WTC11 (cell line): Measurements from ENCODE around the gene VEPH1. TPM values are rescaled to one million over a fixed set of nuclear protein-coding genes. Genes with fewer than 3 reads are reported as not detected.

Source experiments
- ATAC-seq: fragments of 200-7000 bp; cut with Tn5 transposase; 2 replicates; pipeline ENCODE4 v1.10.0; 2021; ENCODE audit warnings: mild to moderate bottlenecking, moderate library complexity
- CTCF ChIA-PET: fragments of 300-600 bp; sonication (Branson Sonifier 250); formaldehyde crosslinking; loops from one replicate; lab custom pipeline; 2021; ENCODE audit warnings: antibody characterized with exemption; lab: Charles Lee
- POLR2A ChIA-PET: fragments of 350-600 bp; sonication (Branson Sonifier 250); formaldehyde crosslinking; loops from one replicate; lab custom pipeline; 2021; ENCODE audit warnings: antibody characterized with exemption; lab: Charles Lee
- DNase-seq: peaks from one replicate; pipeline ENCODE4 v3.0.0; 2021; ENCODE audit warnings: low spot score
- H3K27ac Mint-ChIP-seq: 2 replicates; pipeline ENCODE4 v1.8.0; 2021; ENCODE audit warnings: mixed read lengths
- H3K27me3 Mint-ChIP-seq: 2 replicates; pipeline ENCODE4 v1.8.0; 2021; ENCODE audit warnings: low read depth, mild to moderate bottlenecking, moderate library complexity, mixed read lengths
- H3K36me3 Mint-ChIP-seq: 2 replicates; pipeline ENCODE4 v1.8.0; 2021; ENCODE audit warnings: mixed read lengths
- H3K4me1 Mint-ChIP-seq: 2 replicates; pipeline ENCODE4 v1.8.0; 2022; ENCODE audit warnings: mixed read lengths
- H3K4me3 Mint-ChIP-seq: 2 replicates; pipeline ENCODE4 v1.8.0; 2021; ENCODE audit warnings: mild to moderate bottlenecking, moderate library complexity, mixed read lengths
- H3K9me3 Mint-ChIP-seq: 2 replicates; pipeline ENCODE4 v1.8.0; 2021; ENCODE audit warnings: mixed read lengths
- GTF2I ChIP-seq: fragments of 250-450 bp; sonication (Bioruptor Pico); conservative IDR thresholded peaks from 2 replicates; pipeline ENCODE4 v1.4.0; 2021; ENCODE audit warnings: mild to moderate bottlenecking
- JAZF1 ChIP-seq: fragments of 250-450 bp; sonication (Bioruptor Pico); IDR thresholded peaks from 2 replicates; pipeline ENCODE4 v1.9.0; 2021; ENCODE audit warnings: moderate library complexity, mild to moderate bottlenecking, inconsistent platforms
- MXD4 ChIP-seq: fragments of 250-450 bp; sonication (Bioruptor Pico); IDR thresholded peaks from 2 replicates; pipeline ENCODE4 v1.8.0; 2021; ENCODE audit warnings: mild to moderate bottlenecking, moderate library complexity, borderline replicate concordance
- NFATC4 ChIP-seq: fragments of 250-450 bp; sonication (Bioruptor Pico); IDR thresholded peaks from 2 replicates; pipeline ENCODE4 v1.9.0; 2021; ENCODE audit warnings: mild to moderate bottlenecking
- TEAD4 ChIP-seq: sonication (generic); formaldehyde crosslinking; IDR thresholded peaks from 2 replicates; pipeline ENCODE4 v1.8.0; 2022; ENCODE audit warnings: mild to moderate bottlenecking, missing genetic modification reagents
- ZNF138 ChIP-seq: sonication (generic); formaldehyde crosslinking; conservative IDR thresholded peaks from 2 replicates; pipeline ENCODE4 v1.8.1; 2022; ENCODE audit warnings: mild to moderate bottlenecking, moderate library complexity, missing genetic modification reagents
- total RNA-seq: library from RNA; stranded (reverse); gene quantifications from 3 replicates; pipeline ENCODE4 v1.2.3, GENCODE V29; 2021
- TF ChIP-seq, protein P1 (sequence below): sonication (generic); formaldehyde crosslinking; IDR thresholded peaks from 2 replicates; pipeline ENCODE4 v1.8.1; 2023; ENCODE audit warnings: mild to moderate bottlenecking, missing genetic modification reagents
- TF ChIP-seq, protein P2 (sequence below): sonication (generic); formaldehyde crosslinking; conservative IDR thresholded peaks from 2 replicates; pipeline ENCODE4 v1.8.1; 2023; ENCODE audit warnings: mild to moderate bottlenecking, low read depth, missing genetic modification reagents, moderate library complexity
- TF ChIP-seq, protein P3 (sequence below): sonication (generic); formaldehyde crosslinking; IDR thresholded peaks from 2 replicates; pipeline ENCODE4 v1.8.0; 2022; ENCODE audit warnings: mild to moderate bottlenecking, missing genetic modification reagents
- TF ChIP-seq, protein P4 (sequence below): fragments of 250-450 bp; sonication (Bioruptor Pico); IDR thresholded peaks from 2 replicates; pipeline ENCODE4 v1.9.0; 2021; ENCODE audit warnings: mild to moderate bottlenecking
- TF ChIP-seq, protein P5 (sequence below): fragments of 250-450 bp; sonication (Bioruptor Pico); IDR thresholded peaks from 2 replicates; pipeline ENCODE4 v2.1.2; 2022; ENCODE audit warnings: mild to moderate bottlenecking, moderate library complexity
- TF ChIP-seq, protein P6 (sequence below): sonication (generic); formaldehyde crosslinking; IDR thresholded peaks from 2 replicates; pipeline ENCODE4 v1.8.1; 2023; ENCODE audit warnings: mild to moderate bottlenecking, missing genetic modification reagents, moderate library complexity
- TF ChIP-seq, protein P7 (sequence below): sonication (generic); formaldehyde crosslinking; IDR thresholded peaks from 2 replicates; pipeline ENCODE4 v1.8.1; 2022; ENCODE audit warnings: low read depth, mild to moderate bottlenecking, moderate library complexity, missing genetic modification reagents, borderline replicate concordance

The VEPH1 gene
- total RNA-seq, 1 experiment from 2014 or later, result 10.8 TPM

DNA sequence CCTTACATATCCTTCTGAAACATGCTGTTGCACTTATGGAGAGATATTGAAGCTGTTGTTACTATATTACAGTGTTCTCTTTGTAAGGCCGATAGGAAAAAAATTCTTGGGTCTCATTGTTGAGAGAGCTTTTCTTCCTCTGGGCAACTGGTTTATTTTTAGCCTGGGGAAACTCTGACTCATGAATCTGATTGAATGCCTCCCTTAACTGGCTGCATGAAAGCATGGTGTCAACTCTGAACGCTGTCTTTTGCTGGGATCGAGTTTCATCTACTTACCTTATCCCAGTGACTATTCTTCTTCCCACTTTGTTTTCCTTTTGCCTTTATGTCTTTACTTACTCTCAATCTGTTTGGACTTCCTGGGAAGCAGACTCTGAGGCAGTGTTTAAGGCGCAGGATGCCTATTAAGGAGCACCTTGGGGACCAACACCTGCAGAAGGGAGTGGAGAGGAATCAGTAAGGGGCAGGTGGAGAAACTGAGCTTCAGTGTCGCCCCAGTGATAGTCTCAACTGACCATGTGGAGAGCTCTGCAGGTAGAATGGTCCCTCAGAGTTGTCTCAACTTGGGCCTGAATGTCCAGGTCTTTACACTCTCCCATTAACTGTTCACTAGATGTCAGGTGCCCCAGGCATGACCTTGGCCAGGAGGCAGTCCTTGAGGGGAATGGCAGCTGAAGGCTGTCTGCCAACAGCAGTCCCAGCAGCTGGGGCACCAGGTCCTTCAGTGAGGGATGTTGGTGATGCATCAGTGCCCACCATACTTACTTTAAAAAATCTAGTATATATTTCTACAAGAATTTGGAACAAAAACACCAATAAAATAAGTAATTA lies 254.4 kb downstream of the VEPH1 start:
- TF ChIP-seq NFATC4 (CRISPR knock-in tag) (no peak), ZNF138 (CRISPR knock-in tag) (no peak), MXD4 (CRISPR knock-in tag) (no peak), JAZF1 (CRISPR knock-in tag) (no peak), GTF2I (CRISPR knock-in tag) (no peak), TEAD4 (CRISPR knock-in tag) (no peak)
- TF ChIP-seq, protein P1, sequence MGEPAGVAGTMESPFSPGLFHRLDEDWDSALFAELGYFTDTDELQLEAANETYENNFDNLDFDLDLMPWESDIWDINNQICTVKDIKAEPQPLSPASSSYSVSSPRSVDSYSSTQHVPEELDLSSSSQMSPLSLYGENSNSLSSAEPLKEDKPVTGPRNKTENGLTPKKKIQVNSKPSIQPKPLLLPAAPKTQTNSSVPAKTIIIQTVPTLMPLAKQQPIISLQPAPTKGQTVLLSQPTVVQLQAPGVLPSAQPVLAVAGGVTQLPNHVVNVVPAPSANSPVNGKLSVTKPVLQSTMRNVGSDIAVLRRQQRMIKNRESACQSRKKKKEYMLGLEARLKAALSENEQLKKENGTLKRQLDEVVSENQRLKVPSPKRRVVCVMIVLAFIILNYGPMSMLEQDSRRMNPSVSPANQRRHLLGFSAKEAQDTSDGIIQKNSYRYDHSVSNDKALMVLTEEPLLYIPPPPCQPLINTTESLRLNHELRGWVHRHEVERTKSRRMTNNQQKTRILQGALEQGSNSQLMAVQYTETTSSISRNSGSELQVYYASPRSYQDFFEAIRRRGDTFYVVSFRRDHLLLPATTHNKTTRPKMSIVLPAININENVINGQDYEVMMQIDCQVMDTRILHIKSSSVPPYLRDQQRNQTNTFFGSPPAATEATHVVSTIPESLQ (CRISPR knock-in tag), result no peak
- TF ChIP-seq, protein P2, sequence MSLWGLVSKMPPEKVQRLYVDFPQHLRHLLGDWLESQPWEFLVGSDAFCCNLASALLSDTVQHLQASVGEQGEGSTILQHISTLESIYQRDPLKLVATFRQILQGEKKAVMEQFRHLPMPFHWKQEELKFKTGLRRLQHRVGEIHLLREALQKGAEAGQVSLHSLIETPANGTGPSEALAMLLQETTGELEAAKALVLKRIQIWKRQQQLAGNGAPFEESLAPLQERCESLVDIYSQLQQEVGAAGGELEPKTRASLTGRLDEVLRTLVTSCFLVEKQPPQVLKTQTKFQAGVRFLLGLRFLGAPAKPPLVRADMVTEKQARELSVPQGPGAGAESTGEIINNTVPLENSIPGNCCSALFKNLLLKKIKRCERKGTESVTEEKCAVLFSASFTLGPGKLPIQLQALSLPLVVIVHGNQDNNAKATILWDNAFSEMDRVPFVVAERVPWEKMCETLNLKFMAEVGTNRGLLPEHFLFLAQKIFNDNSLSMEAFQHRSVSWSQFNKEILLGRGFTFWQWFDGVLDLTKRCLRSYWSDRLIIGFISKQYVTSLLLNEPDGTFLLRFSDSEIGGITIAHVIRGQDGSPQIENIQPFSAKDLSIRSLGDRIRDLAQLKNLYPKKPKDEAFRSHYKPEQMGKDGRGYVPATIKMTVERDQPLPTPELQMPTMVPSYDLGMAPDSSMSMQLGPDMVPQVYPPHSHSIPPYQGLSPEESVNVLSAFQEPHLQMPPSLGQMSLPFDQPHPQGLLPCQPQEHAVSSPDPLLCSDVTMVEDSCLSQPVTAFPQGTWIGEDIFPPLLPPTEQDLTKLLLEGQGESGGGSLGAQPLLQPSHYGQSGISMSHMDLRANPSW (CRISPR knock-in tag), result no peak
- TF ChIP-seq, protein P3, sequence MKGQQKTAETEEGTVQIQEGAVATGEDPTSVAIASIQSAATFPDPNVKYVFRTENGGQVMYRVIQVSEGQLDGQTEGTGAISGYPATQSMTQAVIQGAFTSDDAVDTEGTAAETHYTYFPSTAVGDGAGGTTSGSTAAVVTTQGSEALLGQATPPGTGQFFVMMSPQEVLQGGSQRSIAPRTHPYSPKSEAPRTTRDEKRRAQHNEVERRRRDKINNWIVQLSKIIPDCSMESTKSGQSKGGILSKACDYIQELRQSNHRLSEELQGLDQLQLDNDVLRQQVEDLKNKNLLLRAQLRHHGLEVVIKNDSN (CRISPR knock-in tag), result no peak
- TF ChIP-seq, protein P4, sequence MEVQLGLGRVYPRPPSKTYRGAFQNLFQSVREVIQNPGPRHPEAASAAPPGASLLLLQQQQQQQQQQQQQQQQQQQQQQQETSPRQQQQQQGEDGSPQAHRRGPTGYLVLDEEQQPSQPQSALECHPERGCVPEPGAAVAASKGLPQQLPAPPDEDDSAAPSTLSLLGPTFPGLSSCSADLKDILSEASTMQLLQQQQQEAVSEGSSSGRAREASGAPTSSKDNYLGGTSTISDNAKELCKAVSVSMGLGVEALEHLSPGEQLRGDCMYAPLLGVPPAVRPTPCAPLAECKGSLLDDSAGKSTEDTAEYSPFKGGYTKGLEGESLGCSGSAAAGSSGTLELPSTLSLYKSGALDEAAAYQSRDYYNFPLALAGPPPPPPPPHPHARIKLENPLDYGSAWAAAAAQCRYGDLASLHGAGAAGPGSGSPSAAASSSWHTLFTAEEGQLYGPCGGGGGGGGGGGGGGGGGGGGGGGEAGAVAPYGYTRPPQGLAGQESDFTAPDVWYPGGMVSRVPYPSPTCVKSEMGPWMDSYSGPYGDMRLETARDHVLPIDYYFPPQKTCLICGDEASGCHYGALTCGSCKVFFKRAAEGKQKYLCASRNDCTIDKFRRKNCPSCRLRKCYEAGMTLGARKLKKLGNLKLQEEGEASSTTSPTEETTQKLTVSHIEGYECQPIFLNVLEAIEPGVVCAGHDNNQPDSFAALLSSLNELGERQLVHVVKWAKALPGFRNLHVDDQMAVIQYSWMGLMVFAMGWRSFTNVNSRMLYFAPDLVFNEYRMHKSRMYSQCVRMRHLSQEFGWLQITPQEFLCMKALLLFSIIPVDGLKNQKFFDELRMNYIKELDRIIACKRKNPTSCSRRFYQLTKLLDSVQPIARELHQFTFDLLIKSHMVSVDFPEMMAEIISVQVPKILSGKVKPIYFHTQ (CRISPR knock-in tag), result no peak
- TF ChIP-seq, protein P5, sequence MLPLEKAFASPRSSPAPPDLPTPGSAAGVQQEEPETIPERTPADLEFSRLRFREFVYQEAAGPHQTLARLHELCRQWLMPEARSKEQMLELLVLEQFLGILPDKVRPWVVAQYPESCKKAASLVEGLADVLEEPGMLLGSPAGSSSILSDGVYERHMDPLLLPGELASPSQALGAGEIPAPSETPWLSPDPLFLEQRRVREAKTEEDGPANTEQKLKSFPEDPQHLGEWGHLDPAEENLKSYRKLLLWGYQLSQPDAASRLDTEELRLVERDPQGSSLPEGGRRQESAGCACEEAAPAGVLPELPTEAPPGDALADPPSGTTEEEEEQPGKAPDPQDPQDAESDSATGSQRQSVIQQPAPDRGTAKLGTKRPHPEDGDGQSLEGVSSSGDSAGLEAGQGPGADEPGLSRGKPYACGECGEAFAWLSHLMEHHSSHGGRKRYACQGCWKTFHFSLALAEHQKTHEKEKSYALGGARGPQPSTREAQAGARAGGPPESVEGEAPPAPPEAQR (CRISPR knock-in tag), result no peak
- TF ChIP-seq, protein P6, sequence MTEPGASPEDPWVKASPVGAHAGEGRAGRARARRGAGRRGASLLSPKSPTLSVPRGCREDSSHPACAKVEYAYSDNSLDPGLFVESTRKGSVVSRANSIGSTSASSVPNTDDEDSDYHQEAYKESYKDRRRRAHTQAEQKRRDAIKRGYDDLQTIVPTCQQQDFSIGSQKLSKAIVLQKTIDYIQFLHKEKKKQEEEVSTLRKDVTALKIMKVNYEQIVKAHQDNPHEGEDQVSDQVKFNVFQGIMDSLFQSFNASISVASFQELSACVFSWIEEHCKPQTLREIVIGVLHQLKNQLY (CRISPR knock-in tag), result no peak
- TF ChIP-seq, protein P7, sequence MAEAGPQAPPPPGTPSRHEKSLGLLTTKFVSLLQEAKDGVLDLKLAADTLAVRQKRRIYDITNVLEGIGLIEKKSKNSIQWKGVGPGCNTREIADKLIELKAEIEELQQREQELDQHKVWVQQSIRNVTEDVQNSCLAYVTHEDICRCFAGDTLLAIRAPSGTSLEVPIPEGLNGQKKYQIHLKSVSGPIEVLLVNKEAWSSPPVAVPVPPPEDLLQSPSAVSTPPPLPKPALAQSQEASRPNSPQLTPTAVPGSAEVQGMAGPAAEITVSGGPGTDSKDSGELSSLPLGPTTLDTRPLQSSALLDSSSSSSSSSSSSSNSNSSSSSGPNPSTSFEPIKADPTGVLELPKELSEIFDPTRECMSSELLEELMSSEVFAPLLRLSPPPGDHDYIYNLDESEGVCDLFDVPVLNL (CRISPR knock-in tag), result no peak
- H3K4me1 Mint-ChIP-seq, result peaks cover 17% of the 10 kb centered on the region
- ATAC-seq, result no peak; the same call in 1 of the 2 replicates

More for the DNA sequence above, 254.4 kb downstream of the VEPH1 start:
- ChIA-PET POLR2A (no interaction called here), CTCF (interaction anchor here (2.2 kb wide), 1 partner anchor 99 kb away, joined by 6 read pairs; no protein-coding TSS in a partner anchor)
- no peak overlapping the region for H3K27ac Mint-ChIP-seq
- H3K36me3 Mint-ChIP-seq, result no peaks in the 10 kb centered on the region
- no peak overlapping the region for H3K4me3 Mint-ChIP-seq
- no peak for DNase-seq
- no peaks in the 10 kb centered on the region; the same call in 1 of the 2 replicates for H3K27me3 Mint-ChIP-seq
- H3K9me3 Mint-ChIP-seq, result no peaks in the 10 kb centered on the region; the same call in 1 of the 2 replicates
